Testis (tissue), 3 donors: ENCODE data around the gene SPATS2L. TPM values are rescaled to one million over a fixed set of nuclear protein-coding genes. Genes with fewer than 3 reads are reported as not detected.

Source experiments
- DNase-seq: peaks from one replicate; pipeline ENCODE4 v3.0.0-alpha.2; 2019
- H3K27ac ChIP-seq, 2 donors: fragments of 200-600 bp; sonication (generic); one replicate each; pipeline ENCODE4 v1.5.1; 2019
- H3K27me3 ChIP-seq: fragments of 200-600 bp; sonication (generic); one replicate; pipeline ENCODE4 v1.5.1; 2019
- H3K36me3 ChIP-seq: fragments of 200-600 bp; sonication (generic); one replicate; pipeline ENCODE4 v1.5.1; 2017; ENCODE audit warnings: low read depth; ENCODE audit errors: missing control alignments
- H3K4me1 ChIP-seq: fragments of 200-600 bp; sonication (generic); one replicate; pipeline ENCODE4 v1.5.1; 2019
- H3K4me3 ChIP-seq, 2 donors: fragments of 200-600 bp; sonication (generic); one replicate each; pipeline ENCODE4 v1.5.1; 2017 to 2019
- H3K9me3 ChIP-seq: fragments of 200-600 bp; sonication (generic); one replicate; pipeline ENCODE4 v1.5.1; 2017
- CTCF ChIP-seq, 3 experiments: fragments of 450-650 bp in 2 of 3; fragments of 200-600 bp in 1 of 3; sonication (generic) in 1 of 3; IDR thresholded peaks; one replicate each; pipeline ENCODE4 v1.5.1; 2016 to 2019; ENCODE audit warnings: antibody characterized with exemption in 3 of 3, mild to moderate bottlenecking in 2 of 3, moderate library complexity in 1 of 3
- POLR2A ChIP-seq: fragments of 450-650 bp; IDR thresholded peaks from one replicate; pipeline ENCODE4 v1.6.1; 2017; ENCODE audit warnings: antibody characterized with exemption, mild to moderate bottlenecking, moderate library complexity
- WGBS, 2 donors: methylation state at CpG; one replicate each; pipeline ENCODE4 v1.1.5; 2018; 5-methylcytosine and 5-hydroxymethylcytosine counted together
- intact Hi-C: fragments of 100-400 bp; cut with DNase I; formaldehyde crosslinking; loops from one replicate; pipeline ENCODE4 v1.15.1; 2023; ENCODE audit warnings: low total_unique reads
- polyA plus RNA-seq: library from polyadenylated mRNA; stranded (reverse); fragments of 350-450 nt; fragmentation: Illumina TruSeq; extraction: RNeasy Lipid Tissue Mini Kit (QIAGEN cat#74804); gene quantifications from one replicate; pipeline ENCODE4 v1.2.3, GENCODE V29; 2014; ENCODE audit warnings: low read depth, low replicate concordance; ENCODE audit not compliant: insufficient read depth
- total RNA-seq, 2 donors: library from RNA; depleted of rRNA; stranded (reverse); fragments of >200 nt; gene quantifications; one replicate each; pipeline ENCODE4 v1.2.3, GENCODE V29; 2016

The SPATS2L gene
- total and polyA plus RNA-seq, 3 donors from 2014 or later = 49.7 to 67.6 (median 52.9) TPM

GRCh38 chr2:200337621-200338020 lies 31.1 kb downstream of the SPATS2L start:
- TF ChIP-seq POLR2A = no peak
- TF ChIP-seq CTCF (IDR thresholded peaks at IDR 0.05) = no peak
- Histone ChIP-seq H3K27me3 (no peaks in the 10 kb centered on the region), H3K36me3 (no peaks in the 10 kb centered on the region), H3K27ac (peak overlapping the region in 1 of 2 donors; percentile 30), H3K9me3 (no peaks in the 10 kb centered on the region), H3K4me3 (no peak overlapping the region), H3K4me1 (peaks cover 38% of the 10 kb centered on the region)
- intact Hi-C loops = no loop called here
- DNase-seq = no peak
- 56 to 62% methylated on average over 2 of the region's 2 CpGs for WGBS, 2 donors

GRCh38 chr2:200338692-200339091 lies 32.2 kb downstream of the SPATS2L start:
- H3K36me3 ChIP-seq = no peaks in the 10 kb centered on the region
- H3K27ac ChIP-seq = no peak overlapping the region
- intact Hi-C loops = no loop called here
- H3K9me3 ChIP-seq = no peaks in the 10 kb centered on the region
- TF ChIP-seq CTCF (IDR thresholded peaks at IDR 0.05) (no peak), POLR2A (no peak)
- H3K4me1 ChIP-seq = peaks cover 38% of the 10 kb centered on the region
- H3K27me3 ChIP-seq = no peaks in the 10 kb centered on the region
- no peak for DNase-seq
- no peak overlapping the region for H3K4me3 ChIP-seq
- WGBS, 2 donors = 44 to 49% methylated on average over 4 of the region's 4 CpGs

GRCh38 chr2:200340508-200341224 lies 34.2 kb downstream of the SPATS2L start:
- Histone ChIP-seq H3K27ac (peak overlapping the region; percentile 6 to 62), H3K9me3 (no peaks in the 10 kb centered on the region), H3K4me3 (no peak overlapping the region), H3K27me3 (no peaks in the 10 kb centered on the region), H3K36me3 (no peaks in the 10 kb centered on the region), H3K4me1 (peaks cover 40% of the 10 kb centered on the region)
- intact Hi-C loops = no loop called here
- no peak for DNase-seq
- WGBS, 2 donors = 57 to 63% methylated on average over 6 of the region's 6 CpGs
- TF ChIP-seq POLR2A (no peak), CTCF (IDR thresholded peaks at IDR 0.05) (no peak)

- TF ChIP-seq CTCF (IDR thresholded peaks at IDR 0.05) = no peak
- no peak for TF ChIP-seq POLR2A
- Histone ChIP-seq H3K4me3 (no peak overlapping the region), H3K27me3 (no peaks in the 10 kb centered on the region), H3K27ac (no peak overlapping the region), H3K4me1 (peaks cover 43% of the 10 kb centered on the region), H3K9me3 (no peaks in the 10 kb centered on the region), H3K36me3 (no peaks in the 10 kb centered on the region)
- WGBS, 2 donors = 89 to 96% methylated on average over 1 of the region's 1 CpG
- DNase-seq = no peak
- intact Hi-C loops = no loop called here
Observed at GRCh38 chr2:200341376-200341775, 34.9 kb downstream of the SPATS2L start.

GRCh38 chr2:200342235-200342634 lies 35.7 kb downstream of the SPATS2L start:
- 49 to 66% methylated on average over 2 of the region's 2 CpGs for WGBS, 2 donors
- Histone ChIP-seq H3K36me3 (no peaks in the 10 kb centered on the region), H3K4me3 (no peak overlapping the region), H3K27ac (no peak overlapping the region), H3K9me3 (no peaks in the 10 kb centered on the region), H3K27me3 (no peaks in the 10 kb centered on the region), H3K4me1 (peaks cover 38% of the 10 kb centered on the region)
- intact Hi-C loops = no loop called here
- DNase-seq = peak; percentile 57
- no peak for TF ChIP-seq CTCF (IDR thresholded peaks at IDR 0.05)
- TF ChIP-seq POLR2A = no peak
